Bronchial epithelial cell (primary cell): ENCODE measurements around the gene MYRF. TPM values are rescaled to one million over a fixed set of nuclear protein-coding genes. Genes with fewer than 3 reads are reported as not detected.

Experiments used
- DNase-seq: peaks from one replicate; pipeline ENCODE4 v3.0.0-alpha.2; 2010; ENCODE audit warnings: low read depth
- FAIRE-seq: peaks from 2 replicates; lab custom pipeline; 2011; peaks lifted over from hg19 to GRCh38; lab: Jason Lieb, UNC
- H3K27me3 ChIP-seq: 2 replicates; pipeline ENCODE4 v1.5.1; 2011; ENCODE audit warnings: low read length; ENCODE audit not compliant: control insufficient read depth, insufficient read depth
- H3K36me3 ChIP-seq: 2 replicates; pipeline ENCODE4 v1.5.1; 2011; ENCODE audit warnings: low read length; ENCODE audit not compliant: control insufficient read depth, insufficient read depth
- H3K4me3 ChIP-seq: 2 replicates; pipeline ENCODE4 v1.5.1; 2011; ENCODE audit warnings: mild to moderate bottlenecking, low read depth, low read length, control low read depth
- total RNA-seq: library from RNA; depleted of rRNA; stranded (reverse); fragments of >200 nt; gene quantifications from 2 replicates; pipeline ENCODE4 v1.2.1, GENCODE V29; 2014
- TF ChIP-seq, protein P1 (sequence below): IDR thresholded peaks from 2 replicates; pipeline ENCODE4 v1.5.1; 2011; ENCODE audit warnings: mild to moderate bottlenecking, moderate library complexity, low read length, control low read depth, inconsistent platforms; ENCODE audit not compliant: insufficient read depth, severe bottlenecking

Gene MYRF
- total RNA-seq, 1 donor from 2014 or later: under 0.01 TPM

DNA sequence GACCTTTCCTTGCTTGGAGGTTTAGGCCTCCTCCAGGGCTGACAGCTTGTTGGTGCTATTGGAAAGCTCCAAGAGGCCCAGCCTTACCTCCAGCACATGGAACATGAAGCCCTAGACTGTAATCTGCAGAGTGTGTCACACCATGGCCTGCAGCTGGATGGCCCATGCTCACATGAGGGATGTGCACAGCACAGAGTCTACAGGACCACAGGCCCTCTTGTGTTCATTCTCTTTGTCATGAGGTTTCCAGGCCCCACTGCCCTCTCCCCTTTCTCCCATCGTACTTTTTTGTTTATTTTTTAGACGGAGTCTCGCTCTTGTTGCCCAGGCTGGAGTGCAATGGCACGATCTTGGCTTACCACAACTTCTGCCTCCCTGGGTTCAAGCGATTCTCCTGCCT, 54.3 kb downstream of the MYRF start:
- TF ChIP-seq, protein P1, sequence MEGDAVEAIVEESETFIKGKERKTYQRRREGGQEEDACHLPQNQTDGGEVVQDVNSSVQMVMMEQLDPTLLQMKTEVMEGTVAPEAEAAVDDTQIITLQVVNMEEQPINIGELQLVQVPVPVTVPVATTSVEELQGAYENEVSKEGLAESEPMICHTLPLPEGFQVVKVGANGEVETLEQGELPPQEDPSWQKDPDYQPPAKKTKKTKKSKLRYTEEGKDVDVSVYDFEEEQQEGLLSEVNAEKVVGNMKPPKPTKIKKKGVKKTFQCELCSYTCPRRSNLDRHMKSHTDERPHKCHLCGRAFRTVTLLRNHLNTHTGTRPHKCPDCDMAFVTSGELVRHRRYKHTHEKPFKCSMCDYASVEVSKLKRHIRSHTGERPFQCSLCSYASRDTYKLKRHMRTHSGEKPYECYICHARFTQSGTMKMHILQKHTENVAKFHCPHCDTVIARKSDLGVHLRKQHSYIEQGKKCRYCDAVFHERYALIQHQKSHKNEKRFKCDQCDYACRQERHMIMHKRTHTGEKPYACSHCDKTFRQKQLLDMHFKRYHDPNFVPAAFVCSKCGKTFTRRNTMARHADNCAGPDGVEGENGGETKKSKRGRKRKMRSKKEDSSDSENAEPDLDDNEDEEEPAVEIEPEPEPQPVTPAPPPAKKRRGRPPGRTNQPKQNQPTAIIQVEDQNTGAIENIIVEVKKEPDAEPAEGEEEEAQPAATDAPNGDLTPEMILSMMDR: no peak
- no peak for FAIRE-seq
- Histone ChIP-seq H3K27me3 (no peaks in the 10 kb centered on the region), H3K36me3 (peaks cover 24% of the 10 kb centered on the region), H3K4me3 (no peak overlapping the region)
- DNase-seq: no peak

DNA sequence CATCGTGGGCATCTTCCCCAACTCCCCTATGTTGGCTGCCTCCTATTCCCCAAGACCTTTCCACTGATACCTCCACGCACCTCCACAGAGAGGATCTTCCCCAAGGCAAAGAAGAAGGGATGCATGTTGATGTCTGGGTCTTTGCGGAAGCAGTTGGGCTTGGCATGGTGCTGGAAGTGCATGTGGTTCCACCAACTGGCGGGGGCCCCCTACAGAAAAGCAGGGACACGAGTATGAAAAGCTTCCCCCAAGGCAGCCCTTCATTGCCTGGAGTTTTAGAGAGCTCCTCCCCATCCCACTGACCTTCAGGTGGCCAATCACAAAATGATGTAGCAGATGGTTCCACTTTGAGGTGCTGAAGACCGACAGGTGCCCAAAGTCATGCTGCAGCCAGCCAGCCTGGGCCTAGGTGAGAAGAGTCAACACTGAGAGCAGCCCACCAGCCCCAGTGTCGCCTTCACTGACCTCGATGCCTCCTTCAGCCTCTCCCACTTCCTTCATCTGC, 58.3 kb downstream of the MYRF start:
- no peak overlapping the region for H3K4me3 ChIP-seq
- peaks cover 8% of the 10 kb centered on the region for H3K36me3 ChIP-seq
- no peak for FAIRE-seq
- TF ChIP-seq, protein P1: no peak
- no peak for DNase-seq
- no peaks in the 10 kb centered on the region for H3K27me3 ChIP-seq

DNA sequence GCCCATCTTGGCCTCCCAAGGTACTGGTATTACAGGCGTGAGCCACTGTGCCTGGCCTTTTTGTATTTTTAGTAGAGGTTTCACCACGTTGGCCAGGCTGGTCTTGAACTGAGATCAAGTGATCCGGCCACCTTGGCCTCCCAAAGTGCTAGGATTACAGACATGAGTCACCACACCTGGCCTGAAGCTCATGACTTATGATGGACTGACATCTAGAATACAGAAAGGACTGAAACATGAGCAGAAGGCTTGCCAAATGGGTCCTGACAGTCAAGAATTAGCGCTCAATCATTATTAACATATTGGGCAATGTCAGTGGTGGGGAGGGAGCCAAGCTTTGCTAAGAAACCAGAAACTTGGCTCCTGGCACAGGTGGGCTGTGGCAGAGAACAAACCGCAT, 59.4 kb downstream of the MYRF start:
- FAIRE-seq: no peak
- TF ChIP-seq, protein P1: no peak
- no peak for DNase-seq
- peaks cover 5% of the 10 kb centered on the region for H3K36me3 ChIP-seq
- no peaks in the 10 kb centered on the region for H3K27me3 ChIP-seq
- no peak overlapping the region for H3K4me3 ChIP-seq

DNA sequence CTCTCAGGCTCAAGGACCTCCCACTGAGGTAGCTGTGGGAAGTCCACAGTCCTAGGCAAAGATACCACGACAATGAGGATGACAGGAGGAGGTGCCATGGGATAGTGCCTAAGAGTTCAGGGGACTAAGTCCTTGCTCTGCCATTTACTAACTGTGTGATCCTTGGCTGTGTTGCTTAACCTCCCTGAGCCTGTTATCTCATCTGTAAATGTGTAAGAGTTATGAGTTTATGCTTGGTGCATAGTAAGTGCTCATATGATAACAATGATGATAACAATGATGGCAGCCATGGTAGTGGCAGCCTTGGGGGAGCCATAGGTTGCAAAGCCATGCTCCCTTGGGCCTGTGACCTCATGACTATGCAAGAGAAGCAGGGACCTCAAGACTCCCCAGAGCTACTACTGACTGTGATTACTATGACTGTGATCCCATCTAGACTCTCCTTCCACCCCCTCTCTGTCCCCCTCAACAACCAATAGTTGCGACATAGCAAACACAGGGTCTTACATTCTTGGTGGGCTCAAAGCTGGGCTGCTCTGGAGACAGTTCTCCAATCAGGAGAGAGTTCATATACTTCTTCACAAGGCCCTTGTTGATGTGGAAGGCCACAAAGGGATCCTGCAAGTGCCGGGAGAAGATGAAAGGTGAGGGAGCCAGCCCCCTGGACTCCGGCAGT, 60.4 kb downstream of the MYRF start:
- TF ChIP-seq, protein P1: no peak
- DNase-seq (no peak), FAIRE-seq (no peak)
- Histone ChIP-seq H3K27me3 (no peaks in the 10 kb centered on the region), H3K36me3 (peaks cover 5% of the 10 kb centered on the region), H3K4me3 (no peak overlapping the region)

DNA sequence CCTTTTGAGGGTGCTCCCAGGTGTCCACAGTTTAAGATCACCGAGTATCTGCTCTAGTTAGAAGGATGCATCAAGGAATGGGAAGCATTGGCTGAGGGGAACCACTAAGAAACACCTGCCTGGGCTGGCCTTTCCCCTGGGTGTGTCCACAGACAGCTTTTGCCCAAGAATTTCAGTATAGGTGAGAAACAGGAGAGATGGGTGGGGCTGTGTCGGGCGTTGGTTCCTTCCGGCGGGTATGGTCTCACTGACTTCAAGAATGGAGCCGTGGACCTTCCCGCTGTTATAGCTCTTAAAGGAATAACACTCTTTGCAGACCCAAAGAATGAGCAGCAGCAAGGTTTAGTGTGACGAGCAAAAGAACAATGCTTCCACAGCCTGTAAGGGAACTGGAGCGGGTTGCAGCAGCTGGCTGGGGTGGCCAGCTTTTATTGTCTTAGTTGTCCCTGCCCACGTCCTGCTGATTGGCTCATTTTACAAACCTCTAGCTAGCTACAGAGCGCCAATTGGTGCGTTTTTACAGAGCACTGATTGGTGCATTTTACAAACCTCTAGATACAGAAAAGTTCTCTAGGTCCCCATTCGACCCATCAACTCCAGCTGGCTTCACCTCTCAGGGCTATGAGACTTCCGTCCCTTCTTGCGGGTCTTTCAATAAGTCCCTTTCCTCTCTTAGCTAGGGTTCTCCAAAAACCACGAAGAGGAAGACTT, 62.0 kb downstream of the MYRF start:
- peak overlapping the region; percentile 63 for H3K4me3 ChIP-seq
- peak; percentile 40 for DNase-seq
- no peak for FAIRE-seq
- H3K36me3 ChIP-seq: peaks cover 5% of the 10 kb centered on the region
- no peaks in the 10 kb centered on the region for H3K27me3 ChIP-seq
- TF ChIP-seq, protein P1: no peak
